ENCODE measurements around the gene KLHL2.

- TF ChIP-seq CTCF (IDR thresholded peaks at IDR 0.05) (no peak), POLR2AphosphoS5 (IDR thresholded peaks at IDR 0.05) (no peak)
These were observed 43.1 kb upstream of the KLHL2 start for GRCh38 chr4:165164257-165164656.
